Gastrocnemius medialis (tissue), 4 donors: ENCODE results near the gene GPR180.

Source experiments
- CTCF ChIP-seq, 5 experiments: fragments of 450-650 bp in 3 of 5; fragments of 200-600 bp in 2 of 5; sonication (generic) in 2 of 5; IDR thresholded peaks in 4 of 5; conservative IDR thresholded peaks in 1 of 5; 1 replicate in 4 of 5; 2 replicates in 1 of 5; pipeline ENCODE4 v1.5.1; 2016 to 2019; ENCODE audit warnings: antibody characterized with exemption in 5 of 5, mild to moderate bottlenecking in 3 of 5, moderate library complexity in 3 of 5
- POLR2A ChIP-seq, 2 donors: fragments of 450-650 bp; IDR thresholded peaks; one replicate each; pipeline ENCODE4 v1.6.1; 2017; ENCODE audit warnings: antibody characterized with exemption in 2 of 2, mild to moderate bottlenecking in 2 of 2, moderate library complexity in 2 of 2

DNA sequence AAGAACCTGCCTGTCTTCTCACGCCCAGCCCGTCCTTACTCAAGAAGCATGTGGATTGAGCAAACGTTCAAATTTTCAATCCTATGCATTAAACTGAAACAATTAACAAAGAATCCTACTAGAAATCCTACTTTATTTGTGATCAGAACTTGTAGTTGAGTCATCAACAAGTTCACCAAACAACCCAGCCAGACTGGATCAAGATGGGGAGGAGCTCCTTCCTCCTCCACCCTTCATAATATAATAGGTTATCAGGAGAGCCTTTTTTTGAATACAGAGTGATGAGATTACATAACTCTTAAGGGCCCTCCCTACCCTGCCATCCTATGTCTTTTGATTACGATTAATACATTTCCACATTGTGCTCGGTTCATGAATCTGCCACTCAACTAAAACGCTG, 78.0 kb downstream of the GPR180 start:
- TF ChIP-seq CTCF (IDR thresholded peaks at IDR 0.05 in 4 of 5, conservative IDR thresholded peaks at IDR 0.05 in 1 of 5) = no peak
- TF ChIP-seq POLR2A (IDR thresholded peaks at IDR 0.05) = no peak
